ENCODE data around the gene ANO10.

- TF ChIP-seq CTCF (IDR thresholded peaks at IDR 0.05) = no peak
- no peak for TF ChIP-seq POLR2A (IDR thresholded peaks at IDR 0.05)
Observed at GRCh38 chr3:43573576-43573975, 48.2 kb downstream of the ANO10 start.
